SK-N-SH (cell line): ENCODE measurements around the gene TPD52L3. TPM values are rescaled to one million over a fixed set of nuclear protein-coding genes. Genes with fewer than 3 reads are reported as not detected.

ENCODE experiments used
- CTCF ChIA-PET: fragments of 300-600, 350-600 bp; formaldehyde crosslinking; extraction: SDS; loops from one replicate; lab custom pipeline; 2021; lab: Yijun Ruan, JAX
- POLR2A ChIA-PET: fragments of 350-600 bp; sonication (Branson Sonifier 250); formaldehyde crosslinking; extraction: SDS; loops from one replicate; lab custom pipeline; 2020; ENCODE audit warnings: antibody characterized with exemption, inconsistent platforms; lab: Yijun Ruan, JAX
- DNase-seq: peaks from one replicate; pipeline ENCODE4 v3.0.0; 2012
- H2AFZ ChIP-seq: fragments of 200-600 bp; sonication (generic); 2 replicates; pipeline ENCODE4 v1.8.1; 2016; ENCODE audit warnings: antibody characterized with exemption, mild to moderate bottlenecking, low read depth
- H3F3A ChIP-seq: fragments of 200-600 bp; sonication (generic); replicated peaks from 2 replicates; pipeline ENCODE3; 2016; ENCODE audit warnings: antibody characterized with exemption, mild to moderate bottlenecking; ENCODE audit not compliant: insufficient read depth
- H3K27ac ChIP-seq, 2 experiments: fragments of 200-500 bp in 1 of 2; fragments of 200-600 bp in 1 of 2; sonication (Bioruptor generic) in 1 of 2; sonication (generic), shearing (Covaris generic) in 1 of 2; 2 replicates each; pipeline versions ENCODE4 v1.5.1 to v1.6.1; 2014 to 2016; ENCODE audit warnings: low read depth in 2 of 2, inconsistent platforms in 1 of 2, low read length in 1 of 2, mild to moderate bottlenecking in 1 of 2, mixed read lengths in 1 of 2
- H3K27me3 ChIP-seq: fragments of 200-600 bp; sonication (generic), shearing (Covaris generic); 2 replicates; pipeline ENCODE4 v1.6.1; 2016; ENCODE audit warnings: mixed run types; ENCODE audit not compliant: insufficient read depth
- H3K36me3 ChIP-seq, 2 experiments: fragments of 200-500 bp in 1 of 2; fragments of 200-600 bp in 1 of 2; sonication (Bioruptor generic) in 1 of 2; sonication (generic) in 1 of 2; replicated peaks in 1 of 2; 2 replicates each; pipeline versions ENCODE3 to v1.5.1; 2014 to 2016; ENCODE audit warnings: low read length in 1 of 2, mild to moderate bottlenecking in 1 of 2; ENCODE audit not compliant: insufficient read depth in 2 of 2, control insufficient read depth in 1 of 2
- H3K4me1 ChIP-seq, 2 experiments: fragments of 200-500 bp in 1 of 2; fragments of 200-600 bp in 1 of 2; sonication (Bioruptor generic) in 1 of 2; sonication (generic), shearing (Covaris generic) in 1 of 2; 2 replicates each; pipeline versions ENCODE4 v1.5.1 to v1.6.1; 2014 to 2016; ENCODE audit warnings: low read depth in 1 of 2, low read length in 1 of 2, mixed run types in 1 of 2; ENCODE audit not compliant: insufficient read depth in 2 of 2, control insufficient read depth in 1 of 2
- H3K4me2 ChIP-seq: fragments of 200-600 bp; sonication (generic), shearing (Covaris generic); 2 replicates; pipeline ENCODE4 v1.6.1; 2017; ENCODE audit warnings: mixed run types
- H3K4me3 ChIP-seq, 2 experiments: fragments of 200-500 bp in 1 of 2; fragments of 200-600 bp in 1 of 2; sonication (Bioruptor generic) in 1 of 2; sonication (generic), shearing (Covaris generic) in 1 of 2; 2 replicates each; pipeline versions ENCODE4 v1.5.1 to v1.8.1; 2014 to 2016; ENCODE audit warnings: low read depth in 2 of 2, inconsistent platforms in 1 of 2, low read length in 1 of 2, mild to moderate bottlenecking in 1 of 2, mixed read lengths in 1 of 2, moderate library complexity in 1 of 2
- H3K79me2 ChIP-seq: fragments of 200-600 bp; sonication (generic); 2 replicates; pipeline ENCODE4 v1.8.1; 2017; ENCODE audit warnings: mild to moderate bottlenecking; ENCODE audit not compliant: insufficient read depth
- H3K9ac ChIP-seq: fragments of 200-600 bp; sonication (generic); 2 replicates; pipeline ENCODE4 v1.6.1; 2017; ENCODE audit warnings: mixed run types
- H3K9me2 ChIP-seq: fragments of 200-600 bp; sonication (generic); 2 replicates; pipeline ENCODE4 v1.6.1; 2017; ENCODE audit warnings: mixed run types
- H3K9me3 ChIP-seq: fragments of 200-600 bp; sonication (generic); 2 replicates; pipeline ENCODE4 v1.6.1; 2017; ENCODE audit warnings: mixed run types, mild to moderate bottlenecking, moderate library complexity
- H4K20me1 ChIP-seq: fragments of 200-600 bp; sonication (generic); 2 replicates; pipeline ENCODE4 v1.6.1; 2017; ENCODE audit warnings: mild to moderate bottlenecking, mixed run types; ENCODE audit not compliant: insufficient read depth
- EP300 ChIP-seq, 2 experiments: IDR thresholded peaks; 2 replicates each; pipeline versions ENCODE4 v1.4.0 to v1.6.1; 2012; ENCODE audit warnings: borderline replicate concordance in 1 of 2, low read depth in 1 of 2, low read length in 1 of 2
- FOSL2 ChIP-seq: IDR thresholded peaks from 2 replicates; pipeline ENCODE4 v1.4.0; 2012; ENCODE audit warnings: low read depth, mild to moderate bottlenecking, moderate library complexity, borderline replicate concordance
- GABPA ChIP-seq: IDR thresholded peaks from 2 replicates; pipeline ENCODE4 v1.4.0; 2012; ENCODE audit warnings: low read depth, mild to moderate bottlenecking
- JUND ChIP-seq: IDR thresholded peaks from 2 replicates; pipeline ENCODE4 v1.4.0; 2012
- MAX ChIP-seq: IDR thresholded peaks from 2 replicates; pipeline ENCODE4 v1.4.0; 2012; ENCODE audit warnings: low read depth
- MEF2A ChIP-seq: IDR thresholded peaks from 2 replicates; pipeline ENCODE4 v1.4.0; 2012; ENCODE audit warnings: low read depth, borderline replicate concordance
- MXI1 ChIP-seq: IDR thresholded peaks from 2 replicates; pipeline ENCODE4 v1.6.1; 2012; ENCODE audit warnings: mild to moderate bottlenecking, low read depth, low read length, improper control_type of control experiment
- NFIC ChIP-seq: IDR thresholded peaks from 2 replicates; pipeline ENCODE4 v1.4.0; 2012; ENCODE audit warnings: borderline replicate concordance
- PBX3 ChIP-seq: IDR thresholded peaks from 2 replicates; pipeline ENCODE4; 2012
- RAD21 ChIP-seq: IDR thresholded peaks from 2 replicates; pipeline ENCODE4 v1.6.1; 2012; ENCODE audit warnings: mild to moderate bottlenecking, low read length
- RCOR1 ChIP-seq: fragments of 150-350 bp; IDR thresholded peaks from 2 replicates; pipeline ENCODE4 v1.6.1; 2017; ENCODE audit warnings: antibody characterized with exemption, low read length
- REST ChIP-seq: IDR thresholded peaks from 2 replicates; pipeline ENCODE4 v1.6.1; 2012; ENCODE audit warnings: mild to moderate bottlenecking, low read depth, low read length, moderate library complexity
- WGBS: methylation state at CpG from one replicate; pipeline ENCODE4 v1.1.6; 2017; ENCODE audit warnings: low lambda C conversion rate; 5-methylcytosine and 5-hydroxymethylcytosine counted together
- polyA plus RNA-seq, 3 experiments: library from polyadenylated mRNA; depleted of rRNA; stranded (reverse); fragments of >200 nt; gene quantifications; 2 replicates each; pipeline ENCODE4 v1.2.3, GENCODE V29; 2012

Gene TPD52L3
- polyA plus RNA-seq, 1 of the 3 experiments (the other 2 are of a cell fraction) = not detected

- no peak overlapping the region for H3K9ac ChIP-seq
- H3K36me3 ChIP-seq = no peaks in the 10 kb centered on the region
- H4K20me1 ChIP-seq = no peaks in the 10 kb centered on the region
- H3K27me3 ChIP-seq = no peaks in the 10 kb centered on the region
- H3K79me2 ChIP-seq = no peaks in the 10 kb centered on the region
- no peaks in the 10 kb centered on the region for H3K9me3 ChIP-seq
- no peak for DNase-seq
- no peak overlapping the region for H3K27ac ChIP-seq
- no peak overlapping the region for H3K4me2 ChIP-seq
- TF ChIP-seq RCOR1 (no peak), MAX (no peak), PBX3 (no peak), NFIC (no peak), RAD21 (no peak), MEF2A (no peak), REST (no peak), FOSL2 (no peak), EP300 (IDR thresholded peaks at IDR 0.05; ENCODE audit: borderline replicate concordance in 1 of 2, low read depth in 1 of 2, low read length in 1 of 2) (no peak)
- no peak overlapping the region for H2AFZ ChIP-seq
- no peaks in the 10 kb centered on the region for H3K4me1 ChIP-seq
- no peaks in the 10 kb centered on the region for H3F3A ChIP-seq
- no peaks in the 10 kb centered on the region for H3K9me2 ChIP-seq
- POLR2A ChIA-PET = no interaction called here
- H3K4me3 ChIP-seq = no peak overlapping the region
- CTCF ChIA-PET = no interaction called here
Measured at GRCh38 chr9:6334305-6334704, 6.1 kb downstream of the TPD52L3 start.

- Histone ChIP-seq H3K27me3 (no peaks in the 10 kb centered on the region), H3F3A (no peaks in the 10 kb centered on the region), H3K27ac (no peak overlapping the region), H4K20me1 (no peaks in the 10 kb centered on the region), H3K36me3 (no peaks in the 10 kb centered on the region), H2AFZ (no peak overlapping the region), H3K9me2 (no peaks in the 10 kb centered on the region), H3K4me1 (no peaks in the 10 kb centered on the region), H3K4me3 (no peak overlapping the region), H3K9me3 (no peaks in the 10 kb centered on the region), H3K79me2 (no peaks in the 10 kb centered on the region), H3K4me2 (no peak overlapping the region), H3K9ac (no peak overlapping the region)
- CTCF ChIA-PET = interaction anchor here (0.9 kb wide), 1 partner anchor 219 kb away, joined by 3 read pairs; no protein-coding TSS in a partner anchor
- 31% methylated on average over 3 of the region's 3 CpGs for WGBS
- POLR2A ChIA-PET = no interaction called here
- TF ChIP-seq FOSL2 (no peak), GABPA (no peak), MXI1 (no peak), JUND (no peak), REST (no peak)
- no peak for DNase-seq
Measured at GRCh38 chr9:6348766-6349165, 20.6 kb downstream of the TPD52L3 start.
